Superior temporal gyrus (tissue), 1 donor: Measurements from ENCODE around the gene CEP63.
"Not testable (repeated sequence)": the region's sequence is repeated elsewhere in the genome, so short reads cannot be mapped to it uniquely, and the experiment has no call there.

Source experiments
- DNase-seq: peaks from one replicate; pipeline ENCODE4 v3.0.0-alpha.2; 2016; ENCODE audit errors: extremely low spot score

Gene CEP63

DNA sequence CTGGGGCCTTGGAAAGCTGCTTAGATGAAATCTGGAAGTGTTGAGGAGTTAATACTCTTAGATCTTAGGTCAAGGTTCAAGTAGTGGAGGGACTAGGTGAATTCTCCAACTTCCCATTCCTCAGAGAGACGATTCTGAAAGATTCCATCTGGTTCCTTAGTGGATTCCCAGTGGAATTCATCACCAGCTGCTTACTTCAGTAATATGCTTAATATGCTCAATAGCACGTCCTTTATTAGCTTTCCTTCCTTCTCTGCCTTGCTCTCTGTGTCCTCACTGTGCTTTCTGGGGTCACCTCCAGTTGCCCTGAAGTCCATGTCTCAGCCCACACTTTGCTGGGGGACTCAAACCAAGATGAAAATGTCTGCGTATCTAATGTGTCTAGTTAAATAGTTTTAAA is 31.0 kb downstream of the CEP63 start:
- DNase-seq, result no peak

DNA sequence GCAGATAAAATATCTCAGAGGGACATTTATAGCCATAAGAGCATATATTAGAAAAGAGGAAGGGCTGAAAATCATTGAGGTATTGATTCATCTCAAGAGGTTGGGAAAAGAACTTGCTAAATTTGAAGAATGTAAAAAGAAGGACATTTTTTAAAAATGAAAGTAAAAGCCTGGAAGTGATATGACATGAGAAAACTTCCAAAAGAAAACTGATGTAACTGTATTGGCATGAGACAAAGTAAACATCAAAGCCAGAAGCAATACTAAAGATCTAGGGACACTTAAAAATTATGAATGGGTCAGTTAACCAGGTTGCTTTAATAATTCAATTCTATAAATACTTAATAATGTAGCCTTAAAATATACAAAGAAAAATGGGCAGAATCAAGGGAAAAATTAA is 31.9 kb downstream of the CEP63 start:
- no peak for DNase-seq

DNA sequence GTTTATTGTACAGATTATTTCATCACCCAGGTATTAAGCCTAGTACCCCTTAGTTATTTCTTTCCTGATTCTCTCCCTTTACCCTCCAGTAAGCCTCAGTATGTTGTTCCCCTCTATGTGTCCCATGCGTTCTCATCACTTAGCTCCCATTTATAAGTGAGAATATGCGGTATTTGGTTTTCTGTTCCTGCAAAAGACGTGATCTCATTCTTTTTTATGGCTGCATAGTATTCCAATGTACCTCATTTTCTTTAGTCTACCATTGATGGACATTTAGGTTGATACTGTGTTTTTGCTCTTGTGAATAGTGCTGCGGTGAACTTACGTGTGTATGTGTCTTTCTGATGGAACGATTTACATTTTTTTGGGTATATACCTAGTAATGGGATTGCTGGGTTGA is 36.7 kb downstream of the CEP63 start:
- no peak for DNase-seq

DNA sequence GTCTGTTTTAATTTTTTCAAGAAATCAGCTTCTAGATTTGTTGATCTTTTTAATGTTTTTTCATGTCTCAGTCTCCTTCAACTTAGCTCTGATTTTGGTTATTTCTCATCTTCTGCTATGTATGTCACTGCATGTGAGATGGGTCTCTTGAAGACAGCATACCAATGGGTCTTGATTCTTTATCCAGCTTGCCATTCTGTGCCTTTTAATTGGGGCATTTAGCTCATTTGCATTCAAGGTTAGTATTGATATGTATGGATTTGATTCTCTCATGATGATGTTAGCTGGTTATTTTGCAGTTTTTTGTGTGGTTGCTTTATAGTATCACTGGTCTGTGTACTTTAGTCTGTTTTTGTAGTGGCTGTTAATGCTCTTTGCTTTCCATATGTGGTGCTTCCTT is 39.4 kb downstream of the CEP63 start:
- DNase-seq, result no peak

DNA sequence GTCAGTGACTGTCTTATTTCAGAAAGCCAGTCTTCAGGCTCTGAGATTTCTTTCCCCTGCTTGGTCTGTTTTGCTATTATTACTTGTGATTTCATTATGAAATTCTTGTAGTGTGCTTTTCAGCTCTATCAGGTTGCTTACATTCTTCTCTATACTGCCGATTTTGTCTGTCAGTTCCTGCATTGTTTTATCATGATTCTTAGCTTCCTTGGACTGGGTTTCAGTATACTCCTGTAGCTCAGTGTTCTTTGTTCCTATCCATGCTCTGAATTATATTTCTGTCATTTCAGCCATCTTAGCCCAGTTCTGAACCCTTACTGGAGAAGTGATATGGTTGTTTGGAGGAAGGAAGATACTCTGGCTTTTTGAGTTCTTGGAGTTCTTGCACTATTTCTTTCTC is 40.5 kb downstream of the CEP63 start:
- DNase-seq, result no peak

DNA sequence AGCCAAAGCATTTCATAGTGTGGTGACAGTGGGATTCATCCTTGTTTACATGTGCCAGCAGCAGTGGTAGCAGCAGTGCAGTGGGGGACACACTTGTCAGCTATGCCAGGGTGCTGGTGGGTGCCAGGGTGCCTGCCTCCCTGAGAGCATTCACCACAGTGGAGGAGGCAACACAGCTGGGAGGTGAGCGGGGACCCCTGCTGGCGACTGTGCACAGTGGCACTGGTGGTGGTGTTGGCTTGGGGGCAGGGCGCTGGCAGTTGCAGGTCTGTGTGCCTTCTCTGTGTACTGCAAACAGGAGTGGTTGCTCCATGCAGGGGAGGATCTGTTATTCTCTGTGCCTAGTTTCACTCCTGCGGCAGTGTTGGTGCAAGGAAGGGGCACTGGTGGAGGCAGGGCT is 41.2 kb downstream of the CEP63 start:
- no peak for DNase-seq

DNA sequence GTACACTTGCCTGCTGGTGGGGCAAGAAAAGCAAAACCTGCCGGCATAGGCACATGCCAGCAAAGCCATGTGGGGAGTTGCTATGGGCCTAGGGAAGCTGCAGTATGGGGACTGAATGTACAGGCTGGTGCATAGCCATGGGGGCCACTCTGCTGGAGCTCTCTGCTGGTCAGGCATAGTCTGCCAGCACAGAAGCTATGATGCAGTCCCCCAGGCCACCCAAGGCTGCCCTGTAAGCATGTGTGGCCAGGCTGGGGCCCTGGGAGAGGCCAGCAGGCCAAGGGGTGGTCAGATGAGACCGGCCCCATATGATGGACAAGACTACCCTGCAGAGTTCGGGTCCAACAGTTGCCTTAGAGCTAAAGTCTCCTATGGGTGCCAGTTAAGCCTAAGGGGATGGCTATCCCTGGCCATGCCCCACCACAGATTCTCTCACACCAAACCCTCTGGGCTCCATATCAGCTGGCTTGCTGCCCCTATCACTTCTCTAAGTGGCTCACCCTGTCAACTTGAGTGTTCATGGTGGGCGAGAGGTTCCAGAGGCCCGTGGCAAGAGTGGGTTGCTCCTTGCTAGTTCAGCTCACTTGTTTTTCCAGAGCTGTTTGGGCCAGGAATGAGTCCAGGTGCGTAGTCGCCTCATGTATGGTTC is 41.8 kb downstream of the CEP63 start:
- DNase-seq, result no peak

DNA sequence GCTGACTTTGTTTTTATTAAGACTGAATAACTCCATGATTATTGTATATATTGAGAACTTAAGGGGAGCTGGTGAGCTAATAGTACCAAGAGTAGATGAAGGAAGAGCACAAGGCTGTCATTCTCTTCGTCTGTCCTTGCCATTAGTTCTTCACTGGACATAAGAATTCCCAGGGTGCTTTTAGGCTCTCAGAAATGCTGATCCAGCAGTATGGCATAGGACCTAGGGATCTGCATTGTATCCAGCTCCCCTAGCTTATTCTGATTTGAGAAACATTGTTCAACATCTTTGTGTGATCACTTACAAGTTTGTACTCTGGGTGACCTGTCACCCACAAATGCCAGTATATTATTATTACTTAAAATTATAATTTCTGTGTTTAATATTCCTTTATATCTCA is 47.6 kb downstream of the CEP63 start:
- no peak for DNase-seq

DNA sequence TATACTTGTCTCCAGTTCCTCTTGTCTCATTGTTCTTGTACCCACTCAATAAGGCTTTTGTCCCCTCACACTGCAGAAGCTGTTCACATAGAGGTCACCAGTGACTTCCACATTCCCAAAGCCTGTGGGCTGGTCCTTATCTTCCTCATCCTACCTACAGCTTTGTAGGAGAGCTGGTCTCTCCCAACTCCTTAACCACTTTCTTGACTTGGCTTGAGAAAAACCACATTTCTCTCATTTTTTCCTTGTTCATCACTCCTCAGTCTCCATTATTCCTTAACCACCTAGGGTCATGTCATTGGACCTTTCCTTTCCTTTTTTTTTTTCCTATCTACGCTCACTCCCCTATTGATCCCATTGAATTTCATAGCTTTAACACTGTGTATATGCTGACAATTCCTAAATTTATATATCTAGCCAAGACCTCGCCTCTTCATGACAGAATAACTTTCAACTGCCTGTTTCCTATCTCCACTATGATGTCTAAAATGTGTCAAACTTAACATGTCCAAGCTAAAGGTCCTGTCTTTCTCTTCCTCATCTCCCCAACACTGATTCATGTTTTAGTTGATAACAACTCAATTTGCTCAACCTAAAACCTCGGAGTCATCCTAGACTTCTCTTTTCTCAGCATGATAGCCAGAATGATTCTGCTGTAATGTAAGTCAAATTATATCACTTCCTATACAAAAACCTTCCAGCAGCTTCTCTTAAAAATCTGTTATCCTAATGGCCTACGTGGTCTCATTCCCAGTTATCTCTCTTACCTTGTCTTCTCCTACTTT is 49.5 kb downstream of the CEP63 start:
- DNase-seq, result no peak

DNA sequence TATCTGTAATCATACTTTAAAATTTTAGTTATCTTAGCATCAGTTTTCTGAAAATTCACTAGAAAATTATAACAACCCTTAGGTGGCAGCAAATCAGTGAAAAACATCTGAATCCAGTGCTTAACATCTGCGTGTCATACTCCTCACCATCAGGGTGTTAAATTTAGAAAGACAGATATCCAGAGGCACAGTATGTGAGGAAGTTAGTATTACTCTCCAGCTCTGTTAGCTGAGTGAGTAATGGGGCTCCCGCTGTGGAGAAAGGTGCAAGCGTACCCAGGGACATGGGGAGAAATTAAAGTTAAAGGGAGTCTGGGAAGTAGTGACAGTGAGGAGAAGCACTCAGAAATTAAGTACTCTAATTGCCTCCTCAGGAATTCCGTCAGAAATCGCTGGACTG is 50.9 kb downstream of the CEP63 start:
- DNase-seq, result no peak

DNA sequence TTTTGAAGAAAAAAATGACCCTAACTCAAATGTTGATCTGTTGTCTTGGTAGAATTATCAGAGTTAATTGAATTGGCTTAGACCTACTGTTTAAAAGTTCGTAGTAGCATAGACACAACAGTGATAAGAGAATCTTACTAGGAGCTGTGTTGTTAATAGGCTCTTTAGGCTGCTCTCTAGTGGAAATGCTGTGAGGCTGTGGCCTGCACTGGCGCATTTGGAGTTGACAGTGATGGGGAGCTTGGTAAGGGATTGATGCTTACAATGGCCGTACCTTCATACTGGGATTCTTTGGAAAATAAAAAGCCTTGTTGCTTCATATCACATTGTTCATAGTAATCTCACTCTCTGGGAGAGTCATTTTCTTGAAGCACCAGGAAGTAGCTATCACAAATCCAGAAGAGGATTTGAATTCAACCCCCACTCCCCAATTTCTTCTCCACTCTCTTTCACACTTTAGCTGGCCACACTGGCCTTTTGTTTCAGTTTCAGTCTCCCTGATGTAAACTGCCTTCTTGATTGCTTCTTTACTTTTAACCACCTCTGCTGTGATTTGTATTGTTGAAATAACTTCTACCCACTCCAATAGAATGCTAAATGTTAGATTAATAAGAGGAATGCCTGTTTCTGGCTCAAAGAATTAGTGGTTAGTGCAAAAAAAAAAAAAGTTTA is 56.6 kb downstream of the CEP63 start:
- DNase-seq, result no peak

DNA sequence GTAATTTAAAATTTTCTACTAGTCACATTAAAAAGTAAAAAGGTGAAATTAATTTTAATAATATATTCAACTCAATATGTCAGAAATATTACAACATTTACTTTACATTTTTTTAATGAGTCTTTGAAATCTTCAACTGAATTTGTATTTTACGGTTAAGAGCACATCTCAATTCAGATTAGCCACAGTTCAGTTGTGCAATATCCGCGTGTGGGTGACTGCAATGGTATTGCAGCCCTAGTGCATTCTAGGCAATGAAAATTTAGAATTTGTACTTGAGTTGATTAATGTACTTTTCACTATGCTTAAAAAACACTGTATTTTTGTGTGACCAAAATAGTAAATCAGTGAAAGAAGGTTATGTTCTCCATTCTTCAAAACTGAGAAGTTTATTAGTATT is 57.3 kb downstream of the CEP63 start:
- DNase-seq, result no peak

DNA sequence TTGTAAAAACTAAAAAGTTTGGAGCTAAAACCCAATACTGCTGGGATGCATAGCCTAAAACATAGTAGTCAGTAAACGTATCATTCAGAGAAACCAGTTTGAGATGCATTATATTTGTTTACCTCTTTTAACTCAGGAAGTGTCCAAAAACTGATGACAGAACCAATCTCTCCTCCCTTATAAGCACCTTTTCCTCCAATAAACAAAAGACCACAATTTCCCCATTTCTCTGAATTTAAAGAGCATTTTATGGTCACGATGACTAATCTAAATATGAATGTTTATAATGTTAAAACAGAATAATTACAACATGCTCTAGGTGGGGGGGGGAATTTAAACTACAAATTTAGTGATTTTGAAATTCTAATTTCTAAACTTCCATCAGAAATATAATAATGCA is 58.5 kb downstream of the CEP63 start:
- DNase-seq, result no peak

DNA sequence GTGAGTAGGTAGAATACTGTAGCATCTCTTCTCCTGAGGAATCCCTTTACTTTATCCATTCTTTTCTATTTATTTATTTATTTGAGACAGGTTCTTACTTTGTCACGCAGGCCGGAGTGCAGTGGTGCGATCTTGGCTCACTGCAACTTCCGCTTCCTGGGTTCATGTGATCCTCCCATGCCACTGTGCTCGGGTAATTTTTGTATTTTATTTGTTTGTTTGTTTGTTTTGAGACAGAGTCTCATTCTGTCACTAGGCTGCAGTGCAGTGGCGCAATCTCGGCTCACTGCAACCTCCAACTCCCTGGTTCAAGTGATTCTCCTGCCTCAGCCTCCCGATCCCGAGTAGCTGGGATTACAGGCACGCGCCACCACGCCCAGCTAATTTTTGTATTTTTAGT is 58.9 kb downstream of the CEP63 start:
- DNase-seq, result not testable (repeated sequence)

DNA sequence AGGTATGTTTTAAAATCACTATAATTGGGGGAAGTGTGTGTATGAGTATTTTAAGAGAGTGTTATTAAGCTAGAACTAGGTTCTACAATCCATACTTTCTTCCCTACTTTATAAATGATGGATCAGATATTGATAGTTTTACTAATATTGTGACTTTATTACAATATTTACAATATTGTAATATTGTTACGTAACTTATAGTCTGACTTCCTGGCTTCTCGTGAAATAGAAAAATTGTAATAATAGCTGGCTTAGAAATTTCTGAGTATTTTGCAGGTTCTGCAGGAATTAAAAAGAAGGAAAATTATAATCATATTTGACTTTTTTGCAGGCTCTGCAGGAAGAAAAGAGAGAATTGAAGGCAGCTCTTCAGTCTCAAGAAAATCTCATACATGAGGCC is 60.0 kb downstream of the CEP63 start:
- no peak for DNase-seq

DNA sequence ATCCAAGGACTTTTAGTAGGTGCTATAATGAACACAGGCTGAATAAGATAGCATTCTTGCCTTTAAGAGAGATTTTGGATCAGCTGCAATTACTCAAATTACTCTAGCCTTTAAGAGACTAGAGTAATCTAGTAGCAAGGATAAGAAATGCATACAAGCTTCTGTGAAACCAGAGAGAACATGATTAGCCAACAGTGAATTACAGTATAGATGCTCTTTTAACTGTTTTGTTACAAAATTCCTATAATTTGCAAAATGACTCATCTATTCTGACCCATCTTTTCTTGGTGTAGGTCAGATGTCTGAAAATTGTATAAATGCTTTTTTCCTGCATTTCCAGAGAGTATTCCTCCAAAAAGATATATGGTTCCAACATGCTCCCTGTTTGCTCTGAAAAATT is 66.9 kb downstream of the CEP63 start:
- no peak for DNase-seq

DNA sequence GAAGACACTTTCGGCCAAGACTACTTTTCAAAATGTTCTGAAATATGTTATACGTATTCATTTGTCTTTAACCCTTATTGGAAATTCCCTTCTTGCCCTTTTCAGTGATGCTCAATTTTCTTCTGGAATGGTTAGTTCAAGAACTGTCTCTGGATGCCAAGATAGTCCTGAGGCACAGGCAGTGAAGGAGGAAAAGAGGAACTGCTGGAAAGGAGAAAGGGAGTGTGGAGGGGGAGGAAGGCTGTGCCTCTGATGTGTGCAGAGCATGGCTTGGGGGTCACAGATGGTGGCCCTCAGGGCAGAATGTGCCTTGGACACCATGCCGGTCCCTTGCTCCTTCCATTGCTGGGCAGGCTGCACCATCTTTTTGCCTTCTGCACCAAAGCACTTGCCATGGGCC is 73.7 kb downstream of the CEP63 start:
- DNase-seq, result no peak

DNA sequence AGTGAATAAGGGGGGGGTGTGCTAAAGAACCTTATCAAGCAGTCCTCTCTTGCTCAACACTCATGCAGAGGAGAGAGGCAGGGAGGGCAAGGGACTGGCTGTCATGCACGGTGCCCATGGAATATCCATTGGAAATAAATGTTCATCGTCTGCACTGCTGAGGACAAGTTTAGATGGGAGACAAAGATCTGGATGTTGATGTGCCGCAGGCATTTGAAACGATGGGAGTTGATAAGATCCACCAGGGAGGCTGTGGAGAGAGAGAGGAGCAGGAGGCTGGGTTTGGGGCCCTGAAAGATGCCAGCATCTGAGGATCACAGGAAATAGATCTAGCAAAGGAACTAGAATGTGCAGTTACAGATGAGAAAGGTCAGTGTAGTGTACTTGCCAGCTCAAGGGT is 76.2 kb downstream of the CEP63 start:
- DNase-seq, result no peak

DNA sequence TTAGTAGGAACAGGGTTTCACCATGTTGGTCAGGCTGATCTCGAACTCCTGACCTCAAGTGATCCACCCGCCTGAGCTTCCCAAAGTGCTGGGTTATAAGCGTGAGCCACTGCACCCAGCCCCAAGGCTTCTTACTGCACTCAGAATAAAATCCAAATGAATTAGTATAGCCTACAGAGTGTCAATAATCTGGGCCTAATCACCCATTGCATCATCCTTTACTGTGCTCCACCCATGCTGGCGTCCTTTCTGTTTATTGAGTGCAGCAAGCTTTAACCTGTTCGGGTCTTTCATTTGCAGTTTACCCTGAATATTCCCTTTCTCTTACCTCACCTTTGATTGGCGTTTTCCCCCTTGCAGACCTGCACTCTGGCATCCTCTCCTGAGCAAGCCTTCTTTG is 77.7 kb downstream of the CEP63 start:
- no peak for DNase-seq

DNA sequence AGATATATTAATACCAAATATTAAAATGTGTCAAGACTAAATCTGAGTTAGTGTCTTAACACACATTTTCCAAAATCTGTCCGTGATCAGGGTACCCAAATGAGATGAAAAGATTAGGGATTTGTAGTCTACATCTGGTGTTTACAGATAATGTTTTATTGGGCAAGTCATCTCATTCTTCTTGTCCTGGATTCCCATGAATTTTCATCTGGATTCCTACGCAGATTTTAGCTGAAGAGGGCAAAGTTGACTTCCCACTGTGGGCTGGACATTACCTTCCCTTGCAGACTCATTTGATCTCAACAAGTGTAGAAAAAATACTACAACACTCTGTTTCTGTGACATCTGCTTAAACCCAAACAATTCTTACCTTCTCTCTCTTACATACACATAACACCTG is 79.1 kb downstream of the CEP63 start:
- no peak for DNase-seq

DNA sequence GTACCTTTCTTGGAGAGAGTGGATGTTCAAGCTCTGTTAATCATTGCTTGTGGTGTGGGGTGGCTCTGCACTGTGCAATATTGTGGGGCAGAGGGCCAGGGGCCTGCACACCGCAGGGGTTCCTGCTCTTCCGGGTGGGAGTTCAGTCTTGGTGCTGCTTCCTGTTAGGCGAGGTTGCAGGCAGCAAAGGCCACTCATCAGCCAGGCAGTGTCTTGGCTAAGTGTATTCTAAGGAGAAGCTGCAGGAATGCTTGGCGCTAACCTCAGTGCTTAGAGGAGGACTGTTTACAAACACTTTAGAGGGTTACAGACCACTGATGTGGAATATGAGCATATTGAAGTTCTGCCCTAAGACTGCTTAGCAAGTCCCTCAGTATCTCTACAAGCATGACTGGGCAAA is 81.7 kb downstream of the CEP63 start:
- DNase-seq, result no peak

DNA sequence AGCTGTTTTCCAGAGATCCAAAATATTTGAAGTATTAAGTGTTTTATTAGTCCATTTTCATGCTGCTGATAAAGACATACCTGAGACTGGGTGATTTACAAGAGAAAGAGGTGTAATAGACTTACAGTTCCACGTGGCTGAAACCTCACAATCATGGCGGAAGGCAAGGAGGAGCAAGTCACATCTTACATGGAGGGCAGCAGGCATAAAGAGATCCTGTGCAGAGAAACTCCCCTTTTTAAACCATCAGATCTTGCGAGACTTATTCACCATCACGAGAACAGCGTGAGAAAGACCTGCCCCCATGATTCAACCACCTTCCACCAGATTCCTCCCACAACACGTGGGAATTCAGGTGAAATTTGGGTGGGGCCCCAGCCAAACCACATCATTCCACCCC is 82.9 kb downstream of the CEP63 start:
- no peak for DNase-seq

DNA sequence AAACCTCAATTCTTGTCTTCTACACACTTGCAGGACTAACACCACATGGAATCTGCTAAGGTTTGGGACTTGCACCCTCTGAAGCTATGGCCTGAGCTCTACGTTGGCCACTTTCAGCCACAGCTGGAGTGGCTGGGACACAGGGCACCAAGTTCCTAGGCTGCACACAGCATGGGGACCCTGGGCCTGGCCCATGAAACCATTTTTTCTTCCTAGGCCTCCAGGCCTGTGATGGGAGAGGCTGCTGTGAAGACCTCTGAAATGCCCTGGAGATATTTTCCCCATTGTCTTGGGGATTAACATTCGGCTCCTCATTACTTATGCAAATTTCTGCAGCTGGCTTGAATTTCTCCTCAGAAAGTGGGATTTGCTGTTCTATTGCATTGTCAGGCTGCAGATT is 84.0 kb downstream of the CEP63 start:
- not testable (repeated sequence) for DNase-seq
